HepG2 (cell line): ENCODE data around the gene TAS1R1. TPM values are rescaled to one million over a fixed set of nuclear protein-coding genes. Genes with fewer than 3 reads are reported as not detected.
A peak's percentile ranks its signal among the peaks of the same experiment; 100 is the strongest.

ENCODE experiments used
- ADNP ChIP-seq: sonication (generic); formaldehyde crosslinking; IDR thresholded peaks from 2 replicates; pipeline ENCODE4 v1.4.0; 2020; ENCODE audit warnings: missing genetic modification reagents
- EEA1 ChIP-seq: sonication (generic); formaldehyde crosslinking; IDR thresholded peaks from 2 replicates; pipeline ENCODE4 v1.5.1; 2020; ENCODE audit warnings: mild to moderate bottlenecking, missing genetic modification reagents, borderline replicate concordance
- ELF1 ChIP-seq: sonication (generic); formaldehyde crosslinking; IDR thresholded peaks from 2 replicates; pipeline ENCODE4 v1.4.0; 2020; ENCODE audit warnings: missing genetic modification reagents
- ERF ChIP-seq: IDR thresholded peaks from 2 replicates; pipeline ENCODE4 v1.6.1; 2018; ENCODE audit warnings: missing biosample characterization, missing genetic modification reagents
- ETS1 ChIP-seq: sonication (generic); formaldehyde crosslinking; IDR thresholded peaks from 2 replicates; pipeline ENCODE4 v1.4.0; 2020; ENCODE audit warnings: missing genetic modification reagents
- FOXJ3 ChIP-seq: sonication (generic); formaldehyde crosslinking; IDR thresholded peaks from 2 replicates; pipeline ENCODE4 v1.4.0; 2020; ENCODE audit warnings: missing genetic modification reagents, mild to moderate bottlenecking, borderline replicate concordance
- HMGA1 ChIP-seq: sonication (generic); formaldehyde crosslinking; conservative IDR thresholded peaks from 2 replicates; pipeline ENCODE4 v1.4.0; 2020; ENCODE audit warnings: missing genetic modification reagents
- KLF9 ChIP-seq: IDR thresholded peaks from 2 replicates; pipeline ENCODE4 v1.6.1; 2016; ENCODE audit warnings: low read depth
- MATR3 ChIP-seq: sonication (generic); formaldehyde crosslinking; IDR thresholded peaks from 2 replicates; pipeline ENCODE4 v1.4.0; 2020; ENCODE audit warnings: missing genetic modification reagents
- MTA3 ChIP-seq: sonication (generic); formaldehyde crosslinking; IDR thresholded peaks from 2 replicates; pipeline ENCODE4 v1.4.0; 2020; ENCODE audit warnings: missing genetic modification reagents
- MTF1 ChIP-seq: sonication (generic); formaldehyde crosslinking; IDR thresholded peaks from 2 replicates; pipeline ENCODE4 v1.5.0; 2020; ENCODE audit warnings: missing genetic modification reagents
- MXD4 ChIP-seq: IDR thresholded peaks from 2 replicates; pipeline ENCODE4 v1.6.1; 2016; ENCODE audit warnings: mild to moderate bottlenecking, missing biosample characterization, missing genetic modification reagents
- MYC ChIP-seq: sonication (generic); formaldehyde crosslinking; IDR thresholded peaks from 2 replicates; pipeline ENCODE4 v1.9.0; 2021; ENCODE audit warnings: missing genetic modification reagents, borderline replicate concordance
- NR2F1 ChIP-seq, 2 experiments: fragments of 450-650 bp in 1 of 2; formaldehyde crosslinking in 1 of 2; IDR thresholded peaks; 2 replicates each; pipeline versions ENCODE4 v1.5.0 to v1.6.1; 2016 to 2020; ENCODE audit warnings: mild to moderate bottlenecking in 1 of 2, missing compliant biosample characterization in 1 of 2, missing genetic modification reagents in 1 of 2, moderate library complexity in 1 of 2
- PHF8 ChIP-seq: sonication (generic); formaldehyde crosslinking; IDR thresholded peaks from 2 replicates; pipeline ENCODE4 v1.5.0; 2020; ENCODE audit warnings: missing genetic modification reagents
- SIN3A ChIP-seq: IDR thresholded peaks from 2 replicates; pipeline ENCODE4 v1.6.1; 2011; ENCODE audit warnings: low read depth, mild to moderate bottlenecking, control low read depth, low read length, borderline replicate concordance
- SIN3B ChIP-seq: fragments of 150-350 bp; IDR thresholded peaks from 2 replicates; pipeline ENCODE4 v1.6.1; 2014; ENCODE audit warnings: low read length
- THYN1 ChIP-seq: sonication (generic); formaldehyde crosslinking; IDR thresholded peaks from 2 replicates; pipeline ENCODE4 v1.8.1; 2023; ENCODE audit warnings: low read depth, mild to moderate bottlenecking, moderate library complexity, missing genetic modification reagents, borderline replicate concordance
- XRCC5 ChIP-seq: fragments of 200-400 bp; formaldehyde crosslinking; optimal IDR thresholded peaks from 2 replicates; pipeline ENCODE3; 2017; ENCODE audit warnings: mild to moderate bottlenecking, low read length
- YY1 ChIP-seq: IDR thresholded peaks from 2 replicates; pipeline ENCODE4 v1.6.1; 2011; ENCODE audit warnings: low read length, low read depth, moderate library complexity, mild to moderate bottlenecking; ENCODE audit not compliant: insufficient read depth, insufficient replicate concordance
- ZNF264 ChIP-seq: sonication (generic); formaldehyde crosslinking; IDR thresholded peaks from 2 replicates; pipeline ENCODE4 v1.4.0; 2020; ENCODE audit warnings: missing genetic modification reagents
- ZNF329 ChIP-seq: sonication (generic); formaldehyde crosslinking; IDR thresholded peaks from 2 replicates; pipeline ENCODE4 v1.9.0; 2021; ENCODE audit warnings: low read depth, mild to moderate bottlenecking, missing genetic modification reagents
- ZNF549 ChIP-seq: sonication (generic); formaldehyde crosslinking; IDR thresholded peaks from 2 replicates; pipeline ENCODE4 v1.5.0; 2020; ENCODE audit warnings: missing genetic modification reagents
- ZNF563 ChIP-seq: sonication (generic); formaldehyde crosslinking; IDR thresholded peaks from 2 replicates; pipeline ENCODE4 v1.8.0; 2022; ENCODE audit warnings: mild to moderate bottlenecking, moderate library complexity, missing genetic modification reagents
- ZNF614 ChIP-seq: IDR thresholded peaks from 2 replicates; pipeline ENCODE4 v1.6.1; 2018; ENCODE audit warnings: missing biosample characterization, missing genetic modification reagents, inconsistent platforms, borderline replicate concordance
- ZNF883 ChIP-seq: sonication (generic); formaldehyde crosslinking; IDR thresholded peaks from 2 replicates; pipeline ENCODE4 v1.5.1; 2020; ENCODE audit warnings: mild to moderate bottlenecking, missing genetic modification reagents; ENCODE audit errors: not compliant biosample characterization
- ZSCAN9 ChIP-seq: IDR thresholded peaks from 2 replicates; pipeline ENCODE4 v1.6.1; 2016; ENCODE audit warnings: borderline replicate concordance
- polyA plus RNA-seq, 8 experiments: library from polyadenylated mRNA; depleted of rRNA in 3 of 8; stranded (reverse) in 7 of 8; unstranded in 1 of 8; fragments of >200 nt; fragmentation: Illumina TruSeq in 4 of 8; extraction: Trizol in 4 of 8; gene quantifications; 2 replicates each; pipeline versions ENCODE4 v1.2.1 to v1.2.3, GENCODE V29; 2011 to 2016; ENCODE audit warnings: low read depth in 4 of 8, missing spikeins in 1 of 8, mixed read lengths in 1 of 8; ENCODE audit not compliant: insufficient read depth in 1 of 8
- total RNA-seq, 5 experiments: library from RNA; depleted of rRNA; stranded (reverse); fragments of >200 nt; fragmentation: Illumina TruSeq; extraction: Trizol; gene quantifications; 2 replicates each; pipeline ENCODE4 v1.2.3, GENCODE V29; 2016; ENCODE audit warnings: low read depth in 1 of 5
- TF ChIP-seq, protein P1 (sequence below): IDR thresholded peaks from 2 replicates; pipeline ENCODE4 v1.6.1; 2016; ENCODE audit warnings: missing compliant biosample characterization, missing genetic modification reagents, borderline replicate concordance

The TAS1R1 gene
- total and polyA plus RNA-seq, 2 of the 13 experiments (the other 11 are each of a cell fraction or from before 2014, with no cell fraction given): 1.4 to 1.6 TPM

GRCh38 chr1:6601923-6602668 lies 47.0 kb downstream of the TAS1R1 start (continued):
- no peak; the same call in 1 of the 2 replicates for TF ChIP-seq FOXJ3 (CRISPR knock-in tag)
- no peak for TF ChIP-seq ZNF549 (CRISPR knock-in tag)
- peak; percentile 27 for TF ChIP-seq ZNF883
- no peak for TF ChIP-seq ERF (CRISPR knock-in tag)
- no peak for TF ChIP-seq ZNF264
- peak; percentile 57 for TF ChIP-seq MXD4
- no peak for TF ChIP-seq HMGA1 (CRISPR knock-in tag)
- TF ChIP-seq YY1: no peak
- no peak for TF ChIP-seq EEA1 (CRISPR knock-in tag)
- TF ChIP-seq ZNF614 (CRISPR knock-in tag): no peak
- no peak for TF ChIP-seq ELF1 (CRISPR knock-in tag)
- peak; percentile 8; the same call in 1 of the 2 replicates for TF ChIP-seq ZNF563 (CRISPR knock-in tag)
- no peak for TF ChIP-seq MTA3 (CRISPR knock-in tag)
- TF ChIP-seq MTF1 (CRISPR knock-in tag): no peak
- no peak for TF ChIP-seq NR2F1 (CRISPR knock-in tag; IDR thresholded peaks at IDR 0.05)
- TF ChIP-seq, protein P1, sequence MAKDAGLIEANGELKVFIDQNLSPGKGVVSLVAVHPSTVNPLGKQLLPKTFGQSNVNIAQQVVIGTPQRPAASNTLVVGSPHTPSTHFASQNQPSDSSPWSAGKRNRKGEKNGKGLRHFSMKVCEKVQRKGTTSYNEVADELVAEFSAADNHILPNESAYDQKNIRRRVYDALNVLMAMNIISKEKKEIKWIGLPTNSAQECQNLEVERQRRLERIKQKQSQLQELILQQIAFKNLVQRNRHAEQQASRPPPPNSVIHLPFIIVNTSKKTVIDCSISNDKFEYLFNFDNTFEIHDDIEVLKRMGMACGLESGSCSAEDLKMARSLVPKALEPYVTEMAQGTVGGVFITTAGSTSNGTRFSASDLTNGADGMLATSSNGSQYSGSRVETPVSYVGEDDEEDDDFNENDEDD (CRISPR knock-in tag): peak; percentile 63; the same call in 1 of the 2 replicates
- peak; percentile 82 for TF ChIP-seq MYC (CRISPR knock-in tag)
- 0 out of 2 replicates have a peak, but pooled peaks have one; percentile 14 for TF ChIP-seq ADNP (CRISPR knock-in tag)
- no peak for TF ChIP-seq SIN3B
- no peak for TF ChIP-seq THYN1
- TF ChIP-seq ETS1 (CRISPR knock-in tag): 0 out of 2 replicates have a peak, but pooled peaks have one; percentile 10
- no peak for TF ChIP-seq XRCC5
- peak; percentile 13; the same call in 1 of the 2 replicates for TF ChIP-seq ZNF329
- TF ChIP-seq SIN3A: peak; percentile 11; the same call in 1 of the 2 replicates
- no peak for TF ChIP-seq ZSCAN9 (CRISPR knock-in tag)
- TF ChIP-seq MATR3 (CRISPR knock-in tag): 0 out of 2 replicates have a peak, but pooled peaks have one; percentile 20
- no peak for TF ChIP-seq KLF9 (CRISPR knock-in tag)
- TF ChIP-seq PHF8 (CRISPR knock-in tag): peak; percentile 74
